HCT116 (cell line): Measurements from ENCODE around the gene DDX27. TPM values are rescaled to one million over a fixed set of nuclear protein-coding genes. Genes with fewer than 3 reads are reported as not detected.

Experiments used
- ATAC-seq: fragments of 200-7000 bp; cut with Tn5 transposase; 2 replicates; pipeline ENCODE4 v1.9.1; 2020; ENCODE audit warnings: mild to moderate bottlenecking, moderate library complexity
- BruUV-seq: library from RNA; stranded (reverse); fragments of 400-500 nt; replicated peaks from 2 replicates; lab custom pipeline; 2021; lab: Mats Ljungman, UMichigan
- CTCF ChIA-PET: fragments of 300-600 bp; sonication (Branson Sonifier 250); formaldehyde crosslinking; loops from one replicate; lab custom pipeline; 2021; ENCODE audit warnings: antibody characterized with exemption; lab: Charles Lee
- POLR2A ChIA-PET: fragments of 300-600, 350-600 bp; sonication (Branson Sonifier 250); formaldehyde crosslinking; loops from one replicate; lab custom pipeline; 2021; ENCODE audit warnings: antibody characterized with exemption; lab: Charles Lee
- RAD21 ChIA-PET, 2 experiments: fragments of 300-600 bp; sonication (Branson Sonifier 250); formaldehyde crosslinking; loops; one replicate each; lab custom pipeline; 2023; ENCODE audit warnings: low total read pairs in 2 of 2; ENCODE audit not compliant: uncharacterized antibody in 2 of 2, unreplicated experiment in 2 of 2, low non-redundant PET in 1 of 2; lab: Charles Lee
- DNase-seq: peaks from one replicate; pipeline ENCODE4 v3.0.0-alpha.2; 2010; ENCODE audit warnings: low read depth, low spot score
- H2AFZ ChIP-seq: fragments of 200-600 bp; shearing (Covaris generic), sonication (generic); 2 replicates; pipeline ENCODE4 v1.6.1; 2017; ENCODE audit warnings: low read depth, mixed run types, mixed read lengths, antibody characterized with exemption, low read length; ENCODE audit not compliant: poor library complexity, severe bottlenecking
- H3K27ac ChIP-seq: 2 replicates; pipeline ENCODE4 v1.5.1; 2012; ENCODE audit warnings: low read depth, low read length
- H3K27me3 ChIP-seq: fragments of 200-600 bp; sonication (generic); 2 replicates; pipeline ENCODE4 v1.6.1; 2016; ENCODE audit warnings: mixed run types, low read length, mixed read lengths; ENCODE audit not compliant: insufficient read depth
- H3K36me3 ChIP-seq, 2 experiments: fragments of 200-500 bp in 1 of 2; fragments of 200-600 bp in 1 of 2; sonication (Bioruptor generic) in 1 of 2; sonication (generic) in 1 of 2; 2 replicates each; pipeline versions ENCODE4 v1.5.1 to v1.6.1; 2014 to 2016; ENCODE audit warnings: low read length in 2 of 2, inconsistent platforms in 1 of 2, mixed read lengths in 1 of 2, mixed run types in 1 of 2; ENCODE audit not compliant: insufficient read depth in 2 of 2, control insufficient read depth in 1 of 2
- H3K4me1 ChIP-seq, 2 experiments: fragments of 200-600 bp in 1 of 2; sonication (generic) in 1 of 2; 2 replicates each; pipeline versions ENCODE4 v1.5.1 to v1.6.1; 2012 to 2017; ENCODE audit warnings: low read length in 2 of 2, inconsistent platforms in 1 of 2, mild to moderate bottlenecking in 1 of 2, mixed read lengths in 1 of 2, mixed run types in 1 of 2, moderate library complexity in 1 of 2; ENCODE audit not compliant: insufficient read depth in 2 of 2, control insufficient read depth in 1 of 2
- H3K4me2 ChIP-seq: fragments of 200-600 bp; sonication (generic); 2 replicates; pipeline ENCODE4 v1.6.1; 2017; ENCODE audit warnings: mixed run types, low read length, mixed read lengths
- H3K4me3 ChIP-seq, 2 experiments: fragments of 200-600 bp in 1 of 2; sonication (generic) in 1 of 2; replicated peaks in 1 of 2; 2 replicates each; pipeline ENCODE4 v1.5.1; 2011 to 2016; ENCODE audit warnings: low read length in 2 of 2, control low read depth in 1 of 2, low read depth in 1 of 2, mild to moderate bottlenecking in 1 of 2, mixed read lengths in 1 of 2, mixed run types in 1 of 2
- H3K79me2 ChIP-seq: fragments of 200-600 bp; sonication (generic); 2 replicates; pipeline ENCODE4 v1.6.1; 2017; ENCODE audit warnings: mild to moderate bottlenecking, mixed run types, low read length, moderate library complexity, mixed read lengths; ENCODE audit not compliant: insufficient read depth
- H3K9ac ChIP-seq: fragments of 200-600 bp; sonication (generic); 2 replicates; pipeline ENCODE4 v1.6.1; 2016; ENCODE audit warnings: low read length, mixed read lengths
- H3K9me2 ChIP-seq: fragments of 200-600 bp; sonication (generic), shearing (Covaris generic); 2 replicates; pipeline ENCODE4 v1.6.1; 2017; ENCODE audit warnings: mixed run types, mild to moderate bottlenecking, moderate library complexity; ENCODE audit not compliant: insufficient read depth
- H3K9me3 ChIP-seq, 2 experiments: fragments of 200-500 bp in 1 of 2; fragments of 200-600 bp in 1 of 2; sonication (Bioruptor generic) in 1 of 2; sonication (generic) in 1 of 2; 2 replicates each; pipeline ENCODE4 v1.6.1; 2014 to 2017; ENCODE audit warnings: low read length in 2 of 2, mixed read lengths in 2 of 2, inconsistent platforms in 1 of 2, low read depth in 1 of 2, mild to moderate bottlenecking in 1 of 2, mixed run types in 1 of 2, moderate library complexity in 1 of 2; ENCODE audit not compliant: control insufficient read depth in 1 of 2, insufficient read depth in 1 of 2
- H4K20me1 ChIP-seq: fragments of 200-600 bp; sonication (generic), shearing (Covaris generic); 2 replicates; pipeline ENCODE4 v1.6.1; 2017; ENCODE audit warnings: mixed run types, mild to moderate bottlenecking, moderate library complexity; ENCODE audit not compliant: insufficient read depth
- ATF3 ChIP-seq: IDR thresholded peaks from 2 replicates; pipeline ENCODE4 v1.6.1; 2012
- CBX3 ChIP-seq: IDR thresholded peaks from 2 replicates; pipeline ENCODE4 v1.6.1; 2012; ENCODE audit warnings: low read depth
- CTCF ChIP-seq, 3 experiments: fragments of 200-600 bp in 1 of 3; sonication (generic) in 1 of 3; IDR thresholded peaks in 2 of 3; conservative IDR thresholded peaks in 1 of 3; 2 replicates each; pipeline ENCODE4 v1.5.1; 2012 to 2017; ENCODE audit warnings: low read depth in 2 of 3, low read length in 2 of 3, antibody characterized with exemption in 1 of 3, borderline replicate concordance in 1 of 3, control low read depth in 1 of 3, mild to moderate bottlenecking in 1 of 3, mixed read lengths in 1 of 3, mixed run types in 1 of 3, moderate library complexity in 1 of 3; ENCODE audit not compliant: insufficient read depth in 1 of 3
- EGR1 ChIP-seq: IDR thresholded peaks from 2 replicates; pipeline ENCODE4 v1.6.1; 2012; ENCODE audit warnings: low read depth
- ELF1 ChIP-seq: IDR thresholded peaks from 2 replicates; pipeline ENCODE4 v1.6.1; 2012; ENCODE audit warnings: low read depth, borderline replicate concordance
- EZH2phosphoT487 ChIP-seq: fragments of 200-600 bp; IDR thresholded peaks from 2 replicates; pipeline ENCODE4 v1.6.1; 2018; ENCODE audit warnings: antibody characterized with exemption, borderline replicate concordance
- FOSL1 ChIP-seq: IDR thresholded peaks from 2 replicates; pipeline ENCODE4 v1.6.1; 2012; ENCODE audit warnings: low read depth
- JUND ChIP-seq: IDR thresholded peaks from 2 replicates; pipeline ENCODE4 v1.6.1; 2012
- MAX ChIP-seq: IDR thresholded peaks from 2 replicates; pipeline ENCODE4 v1.6.1; 2012
- POLR2AphosphoS5 ChIP-seq: IDR thresholded peaks from 2 replicates; pipeline ENCODE4 v1.6.1; 2011; ENCODE audit warnings: mild to moderate bottlenecking, low read depth, low read length, moderate library complexity
- RAD21 ChIP-seq: IDR thresholded peaks from 2 replicates; pipeline ENCODE4 v1.6.1; 2012; ENCODE audit warnings: low read depth, mild to moderate bottlenecking
- SIN3A ChIP-seq: IDR thresholded peaks from 2 replicates; pipeline ENCODE4 v1.6.1; 2012; ENCODE audit warnings: low read depth
- SP1 ChIP-seq: IDR thresholded peaks from 2 replicates; pipeline ENCODE4 v1.6.1; 2012; ENCODE audit warnings: low read depth
- TCF7L2 ChIP-seq: IDR thresholded peaks from 2 replicates; pipeline ENCODE4 v1.7.0; 2011; ENCODE audit warnings: borderline replicate concordance, inconsistent platforms; ENCODE audit not compliant: insufficient read depth, insufficient read length; ENCODE audit errors: extremely low read depth
- YY1 ChIP-seq: IDR thresholded peaks from 2 replicates; pipeline ENCODE4 v1.6.1; 2011; ENCODE audit warnings: low read length, low read depth, moderate library complexity, mild to moderate bottlenecking; ENCODE audit not compliant: insufficient replicate concordance; ENCODE audit errors: extremely low read depth
- ZFX ChIP-seq: fragments of 450-650 bp; IDR thresholded peaks from 2 replicates; pipeline ENCODE4 v1.6.1; 2017
- intact Hi-C: fragments of 100-400 bp; cut with micrococcal nuclease; formaldehyde crosslinking; loops from 2 replicates; pipeline ENCODE4 v1.10.0; 2022
- total RNA-seq: library from RNA; stranded (reverse); gene quantifications from one replicate; pipeline ENCODE4 v1.2.1, GENCODE V29; 2021; ENCODE audit not compliant: unreplicated experiment
- TF ChIP-seq, protein P1 (sequence below): IDR thresholded peaks from 2 replicates; pipeline ENCODE4 v1.6.1; 2012; ENCODE audit warnings: low read depth

Gene DDX27
- total RNA-seq, 1 experiment from 2014 or later, result 32.1 TPM

DNA sequence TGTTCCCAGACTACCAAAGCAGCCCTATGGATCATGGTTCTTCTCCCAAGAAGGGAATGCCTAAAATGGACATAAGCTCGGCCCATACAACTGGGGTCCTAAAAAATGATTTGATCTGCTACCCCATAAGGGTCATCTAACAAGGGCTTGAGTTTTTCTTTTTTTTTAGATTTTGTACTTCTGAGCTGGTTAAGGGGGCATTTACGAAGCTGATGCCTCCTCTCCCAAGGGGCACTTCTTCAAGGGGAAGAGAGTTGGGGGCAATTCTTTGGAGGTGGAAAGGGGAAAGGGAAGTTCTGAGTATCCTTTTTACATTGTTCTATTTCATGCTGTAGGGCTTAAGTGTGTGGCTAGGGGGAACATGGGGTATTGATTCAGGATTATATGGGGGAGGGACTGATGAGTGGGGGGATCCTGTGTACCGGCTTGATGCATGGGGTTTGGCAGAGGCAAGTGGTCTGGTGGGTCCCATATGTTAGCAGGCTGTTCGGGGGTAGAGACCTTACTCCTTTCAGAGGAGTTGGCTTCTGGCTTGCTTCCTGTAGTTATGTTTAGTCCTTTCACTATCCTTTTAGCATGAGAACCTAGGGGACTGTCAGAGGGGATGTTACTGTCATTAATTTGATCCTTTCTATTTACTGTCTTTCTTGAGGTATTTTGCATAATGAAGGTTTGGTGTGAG lies 66.7 kb downstream of the DDX27 start:
- CTCF ChIA-PET, result no interaction called here
- H3K9ac ChIP-seq, result no peak overlapping the region

More for the DNA sequence above, 66.7 kb downstream of the DDX27 start:
- ChIA-PET POLR2A (interaction anchor here (3.2 kb wide), 1 partner anchor 8 kb away, joined by 15 read pairs; the partner anchor contains the start of gene ZNFX1), RAD21 (no interaction called here)
- no TSS peak for BruUV-seq
- ATAC-seq (no peak), DNase-seq (no peak)
- Histone ChIP-seq H3K36me3 (peaks cover 81 to 83% of the 10 kb centered on the region in 2 experiments), H3K27me3 (no peaks in the 10 kb centered on the region), H3K27ac (no peak overlapping the region; the same call in 1 of the 2 replicates), H3K4me3 (no peak overlapping the region), H4K20me1 (peaks cover 91% of the 10 kb centered on the region), H3K4me2 (peak overlapping the region; percentile 12; the same call in 1 of the 2 replicates), H3K9me3 (no peaks in the 10 kb centered on the region), H2AFZ (no peak overlapping the region), H3K4me1 (peaks cover 37 to 77% of the 10 kb centered on the region in 2 experiments), H3K9me2 (no peaks in the 10 kb centered on the region), H3K79me2 (peaks cover 76% of the 10 kb centered on the region)
- intact Hi-C loops, result no loop called here
- no peak for TF ChIP-seq JUND
- TF ChIP-seq, protein P1, sequence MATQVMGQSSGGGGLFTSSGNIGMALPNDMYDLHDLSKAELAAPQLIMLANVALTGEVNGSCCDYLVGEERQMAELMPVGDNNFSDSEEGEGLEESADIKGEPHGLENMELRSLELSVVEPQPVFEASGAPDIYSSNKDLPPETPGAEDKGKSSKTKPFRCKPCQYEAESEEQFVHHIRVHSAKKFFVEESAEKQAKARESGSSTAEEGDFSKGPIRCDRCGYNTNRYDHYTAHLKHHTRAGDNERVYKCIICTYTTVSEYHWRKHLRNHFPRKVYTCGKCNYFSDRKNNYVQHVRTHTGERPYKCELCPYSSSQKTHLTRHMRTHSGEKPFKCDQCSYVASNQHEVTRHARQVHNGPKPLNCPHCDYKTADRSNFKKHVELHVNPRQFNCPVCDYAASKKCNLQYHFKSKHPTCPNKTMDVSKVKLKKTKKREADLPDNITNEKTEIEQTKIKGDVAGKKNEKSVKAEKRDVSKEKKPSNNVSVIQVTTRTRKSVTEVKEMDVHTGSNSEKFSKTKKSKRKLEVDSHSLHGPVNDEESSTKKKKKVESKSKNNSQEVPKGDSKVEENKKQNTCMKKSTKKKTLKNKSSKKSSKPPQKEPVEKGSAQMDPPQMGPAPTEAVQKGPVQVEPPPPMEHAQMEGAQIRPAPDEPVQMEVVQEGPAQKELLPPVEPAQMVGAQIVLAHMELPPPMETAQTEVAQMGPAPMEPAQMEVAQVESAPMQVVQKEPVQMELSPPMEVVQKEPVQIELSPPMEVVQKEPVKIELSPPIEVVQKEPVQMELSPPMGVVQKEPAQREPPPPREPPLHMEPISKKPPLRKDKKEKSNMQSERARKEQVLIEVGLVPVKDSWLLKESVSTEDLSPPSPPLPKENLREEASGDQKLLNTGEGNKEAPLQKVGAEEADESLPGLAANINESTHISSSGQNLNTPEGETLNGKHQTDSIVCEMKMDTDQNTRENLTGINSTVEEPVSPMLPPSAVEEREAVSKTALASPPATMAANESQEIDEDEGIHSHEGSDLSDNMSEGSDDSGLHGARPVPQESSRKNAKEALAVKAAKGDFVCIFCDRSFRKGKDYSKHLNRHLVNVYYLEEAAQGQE, result no peak
- no peak for TF ChIP-seq ELF1
- TF ChIP-seq YY1, result no peak
- TF ChIP-seq RAD21, result no peak
- TF ChIP-seq ATF3, result no peak
- no peak for TF ChIP-seq TCF7L2
- no peak for TF ChIP-seq CTCF (IDR thresholded peaks at IDR 0.05 in 2 of 3, conservative IDR thresholded peaks at IDR 0.05 in 1 of 3; ENCODE audit: borderline replicate concordance in 1 of 3, insufficient read depth in 1 of 3, low read depth in 2 of 3, low read length in 2 of 3)
- TF ChIP-seq FOSL1, result no peak
- TF ChIP-seq SIN3A, result no peak; the same call in 1 of the 2 replicates
- TF ChIP-seq POLR2AphosphoS5, result no peak
- TF ChIP-seq CBX3, result no peak
- TF ChIP-seq EZH2phosphoT487, result no peak
- TF ChIP-seq SP1, result no peak
- no peak for TF ChIP-seq MAX
- TF ChIP-seq EGR1, result no peak
- no peak for TF ChIP-seq ZFX
